Measurements from ENCODE around the gene EPHA1. TPM values are rescaled to one million over a fixed set of nuclear protein-coding genes. Genes with fewer than 3 reads are reported as not detected.

The EPHA1 gene
- total and polyA plus RNA-seq, 2 of the 4 experiments (the other 2 are of a cell fraction): 0.10 TPM; not detected in 1

GRCh38 chr7:143399642-143400041 is 9.0 kb downstream of the EPHA1 start:
- no peak overlapping the region for H3K9ac ChIP-seq (ENCODE audit: low read depth, low read length)
- no peak overlapping the region for H2AK9ac ChIP-seq (replicated peaks; ENCODE audit: low read depth, low read length, poor library complexity)
- TF ChIP-seq POLR2A (IDR thresholded peaks at IDR 0.05; ENCODE audit: low read depth, low read length) (no peak), CTCF (conservative IDR thresholded peaks at IDR 0.05; ENCODE audit: low read depth, low read length) (no peak), CEBPB (IDR thresholded peaks at IDR 0.05; ENCODE audit: low read depth, low read length) (no peak), RCOR1 (IDR thresholded peaks at IDR 0.05; ENCODE audit: insufficient replicate concordance, low read length) (no peak), FOS (IDR thresholded peaks at IDR 0.05; ENCODE audit: low read depth, low read length) (no peak), SMC3 (IDR thresholded peaks at IDR 0.05; ENCODE audit: low read depth, low read length) (no peak), MAFK (IDR thresholded peaks at IDR 0.05; ENCODE audit: low read depth, low read length) (no peak), CHD1 (IDR thresholded peaks at IDR 0.05; ENCODE audit: low read depth, low read length) (no peak), RAD21 (IDR thresholded peaks at IDR 0.05; ENCODE audit: low read length) (no peak), ELK1 (IDR thresholded peaks at IDR 0.05; ENCODE audit: borderline replicate concordance, low read depth, low read length) (no peak), USF2 (IDR thresholded peaks at IDR 0.05; ENCODE audit: low read depth, low read length) (no peak), NFE2L2 (IDR thresholded peaks at IDR 0.05; ENCODE audit: low read depth, low read length) (no peak), MXI1 (IDR thresholded peaks at IDR 0.05; ENCODE audit: borderline replicate concordance, low read depth, low read length) (no peak), BHLHE40 (IDR thresholded peaks at IDR 0.05; ENCODE audit: low read depth, low read length) (no peak), RFX5 (IDR thresholded peaks at IDR 0.05; ENCODE audit: low read depth, low read length) (no peak), MAZ (IDR thresholded peaks at IDR 0.05; ENCODE audit: borderline replicate concordance, low read depth, low read length) (no peak)
- H2BK20ac ChIP-seq (ENCODE audit: low read depth, low read length): no peak overlapping the region
- H3K27me3 ChIP-seq (ENCODE audit: control insufficient read depth, insufficient read depth, low read length): peaks cover 10% of the 10 kb centered on the region
- 91% methylated on average over 10 of the region's 20 CpGs; no CpG with 5 or more reads in 1 of the 2 experiments for WGBS, 2 experiments (ENCODE audit: extremely low coverage in 2 of 2, insufficient read length in 1 of 2)
- H4K20me1 ChIP-seq (ENCODE audit: insufficient read depth, low read length): no peaks in the 10 kb centered on the region
- H3K9me1 ChIP-seq (ENCODE audit: insufficient read depth, low read length): peaks cover 6% of the 10 kb centered on the region; the same call in 1 of the 2 replicates
- H3K4me2 ChIP-seq (ENCODE audit: low read depth, low read length): no peak overlapping the region
- BruUV-seq (replicated peaks): no TSS peak
- H3K9me3 ChIP-seq (ENCODE audit: control insufficient read depth, insufficient read depth, low read length): no peaks in the 10 kb centered on the region
- no peak overlapping the region for H3K4ac ChIP-seq (ENCODE audit: low read depth, low read length)
- no peak overlapping the region for H2AK5ac ChIP-seq (ENCODE audit: low read depth, low read length)
- no peak overlapping the region for H4K8ac ChIP-seq (ENCODE audit: low read depth in 2 of 2, low read length in 2 of 2)
- no peak overlapping the region for H3K27ac ChIP-seq (ENCODE audit: insufficient read depth, low read length)
- H3K56ac ChIP-seq (ENCODE audit: extremely low read depth, insufficient read depth, low read length): no peak overlapping the region
- no peaks in the 10 kb centered on the region; a peak in 1 of 4 replicates for H3K79me1 ChIP-seq (ENCODE audit: low read depth in 1 of 2, low read length in 2 of 2)
- H3K4me1 ChIP-seq (ENCODE audit: control insufficient read depth, insufficient read depth, low read length): peaks cover 3% of the 10 kb centered on the region; the same call in 1 of the 2 replicates
- DNase-seq (no peak), ATAC-seq (ENCODE audit: low read depth) (no peak)
- H4K91ac ChIP-seq (ENCODE audit: insufficient read depth, low read depth, low read length): no peak overlapping the region
- intact Hi-C loops (cut with micrococcal nuclease) (no loop called here), dilution Hi-C loops (cut with HindIII; ENCODE audit: low sequenced_read_pairs, unreplicated experiment) (no loop called here), in situ Hi-C loops (cut with MboI; ENCODE audit: low sequenced_read_pairs) (no loop called here)
- H3K14ac ChIP-seq (replicated peaks; ENCODE audit: low read depth, low read length): no peak overlapping the region
- no peak overlapping the region for H4K5ac ChIP-seq (ENCODE audit: low read depth, low read length)
- H3K18ac ChIP-seq (ENCODE audit: low read depth, low read length): no peak overlapping the region
- no peak overlapping the region for H3K4me3 ChIP-seq (ENCODE audit: insufficient read depth, low read depth, low read length)
- CTCF ChIA-PET: no interaction called here
- no peak overlapping the region for H3K23ac ChIP-seq (ENCODE audit: low read depth, low read length)
- H2BK15ac ChIP-seq (ENCODE audit: low read depth, low read length): no peak overlapping the region
- no peaks in the 10 kb centered on the region for H3K36me3 ChIP-seq (ENCODE audit: control insufficient read depth, insufficient read depth, low read length)
- H2BK120ac ChIP-seq (ENCODE audit: low read depth, low read length): no peak overlapping the region
- H2AFZ ChIP-seq (replicated peaks; ENCODE audit: low read length, poor library complexity): no peak overlapping the region
- no peak overlapping the region for H2BK5ac ChIP-seq (ENCODE audit: low read depth, low read length, poor library complexity, severe bottlenecking)
- POLR2A ChIA-PET (ENCODE audit: unreplicated experiment): no interaction called here

Data from IMR-90 (cell line).